Endothelial cell of umbilical vein (primary cell): ENCODE data around the gene MAGI1. TPM values are rescaled to one million over a fixed set of nuclear protein-coding genes. Genes with fewer than 3 reads are reported as not detected.

Experiments
- BruUV-seq: library from RNA; stranded (reverse); fragments of 400-500 nt; replicated peaks from 2 replicates; lab custom pipeline; 2021; lab: Mats Ljungman, UMichigan
- CTCF ChIA-PET: fragments of 300-600, 350-600 bp; sonication (Branson Sonifier 250); formaldehyde crosslinking; loops from one replicate; lab custom pipeline; 2021; ENCODE audit warnings: antibody characterized with exemption, inconsistent platforms; lab: Charles Lee
- POLR2A ChIA-PET: fragments of 300-600, 350-600 bp; sonication (Branson Sonifier 250); formaldehyde crosslinking; loops from one replicate; lab custom pipeline; 2021; ENCODE audit warnings: antibody characterized with exemption, inconsistent platforms; lab: Charles Lee
- DNase-seq: peaks from one replicate; pipeline ENCODE4 v3.0.0-alpha.2; 2011; ENCODE audit warnings: low read depth, low spot score
- FAIRE-seq: peaks from 2 replicates; lab custom pipeline; 2011; peaks lifted over from hg19 to GRCh38; lab: Jason Lieb, UNC
- H2AFZ ChIP-seq: 2 replicates; pipeline ENCODE4 v1.6.0; 2012; ENCODE audit warnings: low read depth, low read length, control low read depth, inconsistent platforms
- H3K27ac ChIP-seq: 2 replicates; pipeline ENCODE4 v1.5.1; 2011; ENCODE audit warnings: low read depth, mild to moderate bottlenecking, control low read depth, low read length, moderate library complexity; ENCODE audit not compliant: insufficient read depth
- H3K27me3 ChIP-seq, 2 experiments: 2 replicates each; pipeline versions ENCODE4 v1.6.0 to v1.6.1; 2011; ENCODE audit warnings: low read length in 2 of 2, mixed read lengths in 1 of 2; ENCODE audit not compliant: control insufficient read depth in 2 of 2, insufficient read depth in 2 of 2
- H3K36me3 ChIP-seq, 2 experiments: 2 replicates in 1 of 2; 3 replicates in 1 of 2; pipeline ENCODE4 v1.5.1; 2011; ENCODE audit warnings: low read length in 2 of 2, mild to moderate bottlenecking in 1 of 2, moderate library complexity in 1 of 2; ENCODE audit not compliant: control insufficient read depth in 2 of 2, insufficient read depth in 2 of 2; ENCODE audit errors: extremely low read depth in 1 of 2
- H3K4me1 ChIP-seq: 3 replicates; pipeline ENCODE4 v1.5.1; 2011; ENCODE audit warnings: mild to moderate bottlenecking, low read length; ENCODE audit not compliant: control insufficient read depth, insufficient read depth; ENCODE audit errors: extremely low read depth
- H3K4me2 ChIP-seq: 2 replicates; pipeline ENCODE4 v1.6.1; 2011; ENCODE audit warnings: low read length, control low read depth, mixed read lengths; ENCODE audit not compliant: insufficient read depth
- H3K4me3 ChIP-seq, 3 experiments: fragments of 200-600 bp in 1 of 3; sonication (generic), shearing (Covaris generic) in 1 of 3; replicated peaks in 1 of 3; 2 replicates each; pipeline ENCODE4 v1.5.1; 2011 to 2016; ENCODE audit warnings: control low read depth in 3 of 3, low read length in 3 of 3, mild to moderate bottlenecking in 2 of 3, inconsistent platforms in 1 of 3, low read depth in 1 of 3, moderate library complexity in 1 of 3; ENCODE audit not compliant: insufficient read depth in 1 of 3
- H3K79me2 ChIP-seq: 2 replicates; pipeline ENCODE4 v1.6.0; 2012; ENCODE audit warnings: low read length, inconsistent platforms; ENCODE audit not compliant: control insufficient read depth, insufficient read depth
- H3K9ac ChIP-seq: replicated peaks from 2 replicates; pipeline ENCODE3; 2011; ENCODE audit warnings: low read length, control low read depth; ENCODE audit not compliant: insufficient read depth; ENCODE audit errors: extremely low read depth
- H3K9me1 ChIP-seq: replicated peaks from 3 replicates; pipeline ENCODE4 v1.6.0; 2011; ENCODE audit warnings: mild to moderate bottlenecking, low read length; ENCODE audit not compliant: control insufficient read depth, insufficient read depth; ENCODE audit errors: extremely low read depth
- H3K9me3 ChIP-seq: replicated peaks from 2 replicates; pipeline ENCODE4 v1.5.1; 2012; ENCODE audit warnings: low read length, inconsistent platforms; ENCODE audit not compliant: control insufficient read depth, insufficient read depth
- H4K20me1 ChIP-seq: replicated peaks from 2 replicates; pipeline ENCODE3; 2011; ENCODE audit warnings: mild to moderate bottlenecking, low read length; ENCODE audit not compliant: control insufficient read depth, insufficient read depth; ENCODE audit errors: extremely low read depth
- EZH2 ChIP-seq: IDR thresholded peaks from 2 replicates; pipeline ENCODE4 v1.6.1; 2012; ENCODE audit warnings: borderline replicate concordance, low read depth, mild to moderate bottlenecking, moderate library complexity, low read length, inconsistent platforms; ENCODE audit not compliant: severe bottlenecking
- FOS ChIP-seq: IDR thresholded peaks from 2 replicates; pipeline ENCODE4 v1.6.1; 2011; ENCODE audit warnings: mild to moderate bottlenecking, low read length, moderate library complexity, borderline replicate concordance; ENCODE audit not compliant: insufficient read depth
- GATA2 ChIP-seq: IDR thresholded peaks from 2 replicates; pipeline ENCODE4 v1.7.0; 2011; ENCODE audit warnings: low read depth, mild to moderate bottlenecking, moderate library complexity, mixed read lengths, low read length; ENCODE audit not compliant: insufficient read length, insufficient read depth
- JUN ChIP-seq: IDR thresholded peaks from 2 replicates; pipeline ENCODE4 v1.6.1; 2011; ENCODE audit warnings: borderline replicate concordance, low read depth; ENCODE audit not compliant: insufficient read length, insufficient read depth
- MYC ChIP-seq: IDR thresholded peaks from one replicate; pipeline ENCODE4 v1.6.1; 2011; ENCODE audit warnings: mild to moderate bottlenecking, low read depth, low read length
- POLR2A ChIP-seq: IDR thresholded peaks from 2 replicates; pipeline ENCODE4 v1.6.1; 2012; ENCODE audit warnings: low read depth, mild to moderate bottlenecking, control low read depth, low read length
- POLR2AphosphoS5 ChIP-seq: IDR thresholded peaks from 2 replicates; pipeline ENCODE4 v1.6.1; 2012; ENCODE audit warnings: low read depth, mild to moderate bottlenecking, control low read depth, low read length, moderate library complexity; ENCODE audit not compliant: insufficient read depth
- dilution Hi-C: fragments of 300-500 bp; cut with MboI; formaldehyde crosslinking; loops from one replicate; pipeline ENCODE4 v1.15.0; 2019; ENCODE audit warnings: low sequenced_read_pairs; ENCODE audit not compliant: extremely low pct_ligation_motif_present
- intact Hi-C: fragments of 100-400 bp; cut with micrococcal nuclease; formaldehyde crosslinking; loops from one replicate; pipeline ENCODE4 v1.10.0; 2022
- polyA plus RNA-seq, 4 experiments: library from polyadenylated mRNA; depleted of rRNA in 3 of 4; stranded (reverse) in 3 of 4; unstranded in 1 of 4; fragments of >200 nt; gene quantifications; 2 replicates each; pipeline versions ENCODE4 v1.2.1 to v1.2.3, GENCODE V29; 2011 to 2012; ENCODE audit warnings: missing spikeins in 1 of 4
- total RNA-seq: library from RNA; stranded (reverse); gene quantifications from 2 replicates; pipeline ENCODE4 v1.2.3, GENCODE V29; 2021
- TF ChIP-seq, protein P1 (sequence below): IDR thresholded peaks from 2 replicates; pipeline ENCODE4 v1.6.1; 2011; ENCODE audit not compliant: insufficient read depth, insufficient read length
- TF ChIP-seq, protein P2 (sequence below), 2 donors: IDR thresholded peaks; 1 replicate in 1 of 2; 2 replicates in 1 of 2; pipeline ENCODE4 v1.5.1; 2011; ENCODE audit warnings: low read length in 2 of 2, mild to moderate bottlenecking in 2 of 2, moderate library complexity in 2 of 2, control low read depth in 1 of 2, inconsistent platforms in 1 of 2, low read depth in 1 of 2; ENCODE audit not compliant: insufficient read depth in 1 of 2; ENCODE audit errors: extremely low read depth in 1 of 2

Gene MAGI1
- total and polyA plus RNA-seq, 2 donors (not counting 3 experiments of a cell fraction or from before 2014, with no cell fraction given) = 10.1 to 47.9 TPM

- Histone ChIP-seq H3K9me3 (no peaks in the 10 kb centered on the region), H4K20me1 (no peaks in the 10 kb centered on the region), H3K4me1 (no peaks in the 10 kb centered on the region), H3K9me1 (no peaks in the 10 kb centered on the region), H3K27me3 (no peaks in the 10 kb centered on the region), H3K27ac (no peak overlapping the region), H3K9ac (no peak overlapping the region), H3K36me3 (no peaks in the 10 kb centered on the region), H3K4me3 (no peak overlapping the region), H2AFZ (no peak overlapping the region), H3K79me2 (no peaks in the 10 kb centered on the region), H3K4me2 (no peak overlapping the region)
- ChIA-PET CTCF (no interaction called here), POLR2A (no interaction called here)
- no TSS peak for BruUV-seq
- intact Hi-C loops (no loop called here), dilution Hi-C loops (no loop called here)
- TF ChIP-seq GATA2 (no peak), JUN (no peak), FOS (no peak), POLR2AphosphoS5 (no peak), MYC (no peak), POLR2A (no peak), EZH2 (no peak)
- TF ChIP-seq, protein P1, sequence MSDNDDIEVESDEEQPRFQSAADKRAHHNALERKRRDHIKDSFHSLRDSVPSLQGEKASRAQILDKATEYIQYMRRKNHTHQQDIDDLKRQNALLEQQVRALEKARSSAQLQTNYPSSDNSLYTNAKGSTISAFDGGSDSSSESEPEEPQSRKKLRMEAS = no peak
- TF ChIP-seq, protein P2, sequence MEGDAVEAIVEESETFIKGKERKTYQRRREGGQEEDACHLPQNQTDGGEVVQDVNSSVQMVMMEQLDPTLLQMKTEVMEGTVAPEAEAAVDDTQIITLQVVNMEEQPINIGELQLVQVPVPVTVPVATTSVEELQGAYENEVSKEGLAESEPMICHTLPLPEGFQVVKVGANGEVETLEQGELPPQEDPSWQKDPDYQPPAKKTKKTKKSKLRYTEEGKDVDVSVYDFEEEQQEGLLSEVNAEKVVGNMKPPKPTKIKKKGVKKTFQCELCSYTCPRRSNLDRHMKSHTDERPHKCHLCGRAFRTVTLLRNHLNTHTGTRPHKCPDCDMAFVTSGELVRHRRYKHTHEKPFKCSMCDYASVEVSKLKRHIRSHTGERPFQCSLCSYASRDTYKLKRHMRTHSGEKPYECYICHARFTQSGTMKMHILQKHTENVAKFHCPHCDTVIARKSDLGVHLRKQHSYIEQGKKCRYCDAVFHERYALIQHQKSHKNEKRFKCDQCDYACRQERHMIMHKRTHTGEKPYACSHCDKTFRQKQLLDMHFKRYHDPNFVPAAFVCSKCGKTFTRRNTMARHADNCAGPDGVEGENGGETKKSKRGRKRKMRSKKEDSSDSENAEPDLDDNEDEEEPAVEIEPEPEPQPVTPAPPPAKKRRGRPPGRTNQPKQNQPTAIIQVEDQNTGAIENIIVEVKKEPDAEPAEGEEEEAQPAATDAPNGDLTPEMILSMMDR (IDR thresholded peaks at IDR 0.05; ENCODE audit: extremely low read depth in 1 of 2, insufficient read depth in 1 of 2, low read depth in 1 of 2, low read length in 2 of 2) = no peak
- DNase-seq (no peak), FAIRE-seq (no peak)
Measured at GRCh38 chr3:65820600-65820999, 218.1 kb downstream of the MAGI1 start.
